Measurements from ENCODE around the gene TBC1D5. TPM values are rescaled to one million over a fixed set of nuclear protein-coding genes. Genes with fewer than 3 reads are reported as not detected.

The TBC1D5 gene
- total RNA-seq (2021; fragmentation: NEBNext Ultra II Directional; extraction: Animal tissue kit (Norgen Biotek cat#: 25700)) (22.9 and 24.2 TPM in 2 replicates), polyA plus RNA-seq (2011; rRNA removed) (11.0 TPM in 2 replicates), polyA minus RNA-seq (2011; rRNA and poly(A)+ RNA removed) (32.1 and 33.0 TPM in 2 replicates)
- polyA plus RNA-seq (2011; cell fraction: cytosol; rRNA removed), result 9.2 TPM
- 10.2 TPM for polyA plus RNA-seq (2011; cell fraction: nucleus; rRNA removed)
- 8.9 to 13.1 TPM (median 11.9 TPM) in 4 replicates for polyA plus RNA-seq (2012, experiment 1 of 2)
- polyA plus RNA-seq (2012, experiment 2 of 2), result 1.3 TPM
- 16.5 TPM for polyA plus RNA-seq (2013, experiment 1 of 2)
- 16.8 TPM for polyA plus RNA-seq (2013, experiment 2 of 2)
- 19.4 TPM for polyA minus RNA-seq (2011; cell fraction: cytosol; rRNA and poly(A)+ RNA removed)
- polyA minus RNA-seq (2011; cell fraction: nucleus; rRNA and poly(A)+ RNA removed), result 35.9 TPM
- long read RNA-seq, experiment 1, partial matches to known transcripts, result 2 of 14 reads
- long read RNA-seq, experiment 1, other reads (novel, unspliced or antisense), result 12 of 14 reads
- long read RNA-seq, experiment 2, partial matches to known transcripts, result 1 of 3 reads
- long read RNA-seq, experiment 2, other reads (novel, unspliced or antisense), result 2 of 3 reads

GRCh38 chr3:17742102-17742879 is at the start of gene TBC1D5:
TSS of gene TBC1D5 (minus strand) at chr3:17742631. CDS start at chr3:17508570, 234,061 bp downstream.
- H3K9me3 ChIP-seq (ENCODE audit: insufficient read depth in 2 of 2, low read depth in 1 of 2, low read length in 1 of 2), result no peaks in the 10 kb centered on the region
- DNase-seq (ENCODE audit: low read depth in 1 of 2, low spot score in 2 of 2), result peak; percentile 89 to 90
- peak within 1 kb of the TSS; percentile 99 for H3K18ac ChIP-seq (ENCODE audit: extremely low read depth, low read length)
- peak within 1 kb of the TSS; percentile 85 for H3K56ac ChIP-seq (replicated peaks; ENCODE audit: insufficient read length, low read depth, low read length)
- H2BK12ac ChIP-seq (ENCODE audit: low read depth, low read length), result peak within 1 kb of the TSS; percentile 27; the same call in 1 of the 2 replicates
- 4% methylated on average over 65 of the region's 86 CpGs; no CpG with 5 or more reads in 1 of the 2 experiments for WGBS, 2 experiments (ENCODE audit: extremely low coverage in 1 of 2, insufficient coverage in 1 of 2, insufficient read length in 1 of 2, insufficient replicate concordance in 2 of 2, low coverage in 1 of 2, low lambda C conversion rate in 2 of 2, missing lambda C conversion rate in 1 of 2)
- H3K4me3 ChIP-seq (ENCODE audit: extremely low read depth in 1 of 4, insufficient read depth in 2 of 4, low read depth in 3 of 4, low read length in 4 of 4), result peak within 1 kb of the TSS; percentile 57 to 90 (median 62)
- peak within 1 kb of the TSS; percentile 83 to 94 (median 90) for H3K9ac ChIP-seq (replicated peaks in 1 of 4; ENCODE audit: extremely low read depth in 1 of 4, low read depth in 3 of 4, low read length in 3 of 4)
- POLR2A ChIA-PET (ENCODE audit: partially characterized antibody), result interaction anchor here (0.8 to 1.8 kb wide), 8 partner anchors 10 to 221 kb away, joined by 3 to 6 read pairs (median 4); no protein-coding TSS in a partner anchor
- FAIRE-seq, result no peak
- peak within 1 kb of the TSS; percentile 63 for H3K4ac ChIP-seq (replicated peaks; ENCODE audit: insufficient read length, low read depth, low read length)
- peaks cover 2 to 8% (median 5%) of the 10 kb centered on the region in 4 experiments; a peak in 3 of 7 replicates for H3K4me1 ChIP-seq (replicated peaks in 1 of 4; ENCODE audit: control insufficient read depth in 3 of 4, insufficient read depth in 4 of 4, low read length in 3 of 4)
- H2BK15ac ChIP-seq (ENCODE audit: low read length), result 0 out of 2 replicates have a peak within 1 kb of the TSS, but pooled peaks have one; percentile 61
- H3K36me3 ChIP-seq (ENCODE audit: control insufficient read depth in 2 of 4, insufficient read depth in 4 of 4, low read length in 3 of 4), result no peaks in the 10 kb centered on the region
- H2AFZ ChIP-seq (ENCODE audit: low read length), result peak within 1 kb of the TSS; percentile 97
- no peak within 1 kb of the TSS for H2BK20ac ChIP-seq (ENCODE audit: low read length)
- CTCF ChIA-PET (ENCODE audit: partially characterized antibody), result interaction anchor here (1.3 kb wide), 1 partner anchor 99 kb away, joined by 5 read pairs; no protein-coding TSS in a partner anchor
- H2BK5ac ChIP-seq (ENCODE audit: low read depth, low read length), result peak within 1 kb of the TSS; percentile 97
- peak within 1 kb of the TSS; percentile 97 for H3K14ac ChIP-seq (ENCODE audit: insufficient read length)
- H2BK120ac ChIP-seq (replicated peaks; ENCODE audit: low read depth, low read length), result peak within 1 kb of the TSS; percentile 91
- no peaks in the 10 kb centered on the region for H3K27me3 ChIP-seq (replicated peaks in 1 of 4; ENCODE audit: control insufficient read depth in 3 of 4, extremely low read depth in 1 of 4, insufficient read depth in 3 of 4, low read length in 3 of 4)
- H4K91ac ChIP-seq (replicated peaks; ENCODE audit: insufficient read length, low read length), result peak within 1 kb of the TSS; percentile 87
- H3K79me1 ChIP-seq (ENCODE audit: low read depth, low read length), result no peaks in the 10 kb centered on the region; the same call in 1 of the 2 replicates
- H3K23ac ChIP-seq (ENCODE audit: insufficient read length), result no peak within 1 kb of the TSS
- H4K8ac ChIP-seq (ENCODE audit: extremely low read depth, insufficient read depth, low read length), result peak within 1 kb of the TSS; percentile 94
- H4K5ac ChIP-seq (ENCODE audit: insufficient read length, low read depth, low read length), result peak within 1 kb of the TSS; percentile 97
- H3K27ac ChIP-seq (ENCODE audit: low read depth, low read length), result peak within 1 kb of the TSS; percentile 94
- H2AK5ac ChIP-seq (ENCODE audit: low read depth, low read length), result no peak within 1 kb of the TSS
- peaks cover 3% of the 10 kb centered on the region for H3K23me2 ChIP-seq (ENCODE audit: low read depth, low read length)
- peaks cover 0 to 34% of the 10 kb centered on the region in 2 experiments; a peak in 2 of 4 replicates for H3K79me2 ChIP-seq (ENCODE audit: control insufficient read depth in 1 of 2, insufficient read depth in 2 of 2, low read length in 2 of 2)
- H3K4me2 ChIP-seq (ENCODE audit: insufficient read depth in 1 of 2, low read depth in 2 of 2, low read length in 2 of 2), result peak within 1 kb of the TSS; percentile 83 to 92
- no peaks in the 10 kb centered on the region for H4K20me1 ChIP-seq (replicated peaks in 1 of 2; ENCODE audit: control insufficient read depth in 1 of 2, insufficient read depth in 2 of 2, low read length in 2 of 2)
- TF ChIP-seq POU5F1 (IDR thresholded peaks at IDR 0.05; ENCODE audit: low read depth, low read length) (no peak), GTF2F1 (IDR thresholded peaks at IDR 0.05; ENCODE audit: borderline replicate concordance, low read depth, low read length) (no peak)
